HT-29 (cell line): ENCODE measurements around the gene SPEG. TPM values are rescaled to one million over a fixed set of nuclear protein-coding genes. Genes with fewer than 3 reads are reported as not detected.

Experiments
- DNase-seq: peaks from one replicate; pipeline ENCODE4 v3.0.0-alpha.2; 2015; ENCODE audit warnings: low spot score
- total RNA-seq: library from RNA; depleted of rRNA; stranded (reverse); fragments of >200 nt; shearing (Covaris generic); gene quantifications from 2 replicates; pipeline ENCODE4 v1.2.3, GENCODE V29; 2014

The SPEG gene
- total RNA-seq, 1 experiment from 2014 or later = 8.3 TPM

DNA sequence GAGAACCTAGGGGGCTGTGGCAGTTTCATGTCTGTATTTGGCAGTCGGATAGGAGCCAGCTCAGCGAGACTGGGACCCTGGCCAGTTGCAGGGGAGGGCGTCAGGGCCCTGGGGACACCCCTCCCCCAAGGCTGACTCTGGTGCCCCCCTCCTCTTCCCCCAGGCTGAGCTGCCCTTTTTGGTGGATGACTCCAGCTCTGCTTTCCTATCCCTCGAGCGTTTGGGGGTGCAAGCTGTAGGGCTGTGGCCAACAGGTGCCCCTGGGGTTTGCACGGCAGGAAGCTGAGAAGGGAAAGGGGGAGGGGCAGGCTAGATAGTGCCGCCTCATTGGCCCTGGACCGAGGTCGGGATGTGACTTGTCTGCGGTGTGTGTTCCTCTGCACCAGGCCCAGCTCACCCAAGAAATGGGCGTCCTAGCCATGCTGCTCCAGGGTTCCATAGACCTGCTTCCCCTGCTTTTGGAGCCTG is 26.4 kb downstream of the SPEG start:
- no peak for DNase-seq

DNA sequence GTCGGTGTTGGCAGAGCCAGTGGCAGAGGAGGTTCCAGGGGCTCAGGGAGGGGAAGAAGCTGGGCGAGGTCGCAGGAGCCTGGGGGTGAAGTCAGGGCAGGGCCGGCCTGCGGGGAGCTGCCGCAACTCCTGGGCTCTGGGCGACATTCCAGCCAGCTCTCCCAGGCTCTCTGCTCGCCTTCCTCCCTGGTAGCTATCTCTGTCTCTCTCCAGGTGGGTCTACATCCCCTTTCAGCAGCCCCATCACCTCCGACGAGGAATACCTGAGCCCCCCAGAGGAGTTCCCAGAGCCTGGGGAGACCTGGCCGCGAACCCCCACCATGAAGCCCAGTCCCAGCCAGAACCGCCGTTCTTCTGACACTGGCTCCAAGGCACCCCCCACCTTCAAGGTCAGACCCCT is 27.0 kb downstream of the SPEG start:
- no peak for DNase-seq

DNA sequence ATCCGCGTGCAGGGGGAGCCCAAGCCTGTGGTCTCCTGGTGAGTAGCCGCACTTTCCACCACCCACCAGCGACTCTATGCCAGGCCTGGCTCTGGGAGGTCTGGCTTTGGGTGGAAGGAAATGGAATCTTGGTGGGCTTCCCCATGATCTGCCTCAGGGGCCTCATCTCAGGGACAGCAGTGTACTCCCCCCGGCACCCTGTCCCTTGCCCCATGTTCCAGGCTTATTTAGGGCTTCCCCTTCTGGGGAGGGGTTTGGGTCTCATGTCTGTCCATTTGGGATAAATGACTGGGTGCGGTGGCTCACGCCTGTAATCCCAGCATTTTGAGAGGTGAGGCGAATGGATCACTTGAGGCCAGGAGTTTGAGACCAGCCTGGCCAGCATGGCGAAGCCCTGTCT is 27.7 kb downstream of the SPEG start:
- DNase-seq = no peak

DNA sequence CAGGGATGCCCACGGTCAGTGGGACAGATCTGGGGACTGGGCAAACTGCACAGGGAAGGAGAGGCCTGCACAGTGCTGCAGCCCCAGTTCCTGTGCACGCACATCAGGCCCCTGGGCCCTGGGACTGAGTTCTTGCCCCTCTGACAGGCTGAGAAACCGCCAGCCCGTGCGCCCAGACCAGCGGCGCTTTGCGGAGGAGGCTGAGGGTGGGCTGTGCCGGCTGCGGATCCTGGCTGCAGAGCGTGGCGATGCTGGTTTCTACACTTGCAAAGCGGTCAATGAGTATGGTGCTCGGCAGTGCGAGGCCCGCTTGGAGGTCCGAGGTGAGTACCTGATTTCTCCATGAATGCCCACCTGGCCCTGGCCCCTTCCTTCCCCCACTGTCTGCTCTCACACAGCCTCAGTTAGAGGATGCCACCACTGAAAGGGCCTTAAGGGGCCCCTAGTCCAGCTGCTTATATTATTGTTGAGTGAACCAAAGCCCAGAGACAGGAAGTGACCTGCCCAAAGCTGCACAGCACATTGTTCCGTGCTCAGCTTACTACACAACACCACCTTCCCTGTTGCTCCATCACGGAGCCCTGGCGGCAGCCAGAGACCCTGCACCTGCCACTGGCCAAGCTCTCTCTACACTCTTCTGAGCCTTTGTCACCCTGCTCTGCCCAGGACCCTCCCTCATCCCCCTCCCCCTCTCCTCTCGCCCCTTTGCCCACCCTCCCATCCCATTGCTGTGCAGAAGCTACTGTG is 29.8 kb downstream of the SPEG start:
- DNase-seq = no peak

DNA sequence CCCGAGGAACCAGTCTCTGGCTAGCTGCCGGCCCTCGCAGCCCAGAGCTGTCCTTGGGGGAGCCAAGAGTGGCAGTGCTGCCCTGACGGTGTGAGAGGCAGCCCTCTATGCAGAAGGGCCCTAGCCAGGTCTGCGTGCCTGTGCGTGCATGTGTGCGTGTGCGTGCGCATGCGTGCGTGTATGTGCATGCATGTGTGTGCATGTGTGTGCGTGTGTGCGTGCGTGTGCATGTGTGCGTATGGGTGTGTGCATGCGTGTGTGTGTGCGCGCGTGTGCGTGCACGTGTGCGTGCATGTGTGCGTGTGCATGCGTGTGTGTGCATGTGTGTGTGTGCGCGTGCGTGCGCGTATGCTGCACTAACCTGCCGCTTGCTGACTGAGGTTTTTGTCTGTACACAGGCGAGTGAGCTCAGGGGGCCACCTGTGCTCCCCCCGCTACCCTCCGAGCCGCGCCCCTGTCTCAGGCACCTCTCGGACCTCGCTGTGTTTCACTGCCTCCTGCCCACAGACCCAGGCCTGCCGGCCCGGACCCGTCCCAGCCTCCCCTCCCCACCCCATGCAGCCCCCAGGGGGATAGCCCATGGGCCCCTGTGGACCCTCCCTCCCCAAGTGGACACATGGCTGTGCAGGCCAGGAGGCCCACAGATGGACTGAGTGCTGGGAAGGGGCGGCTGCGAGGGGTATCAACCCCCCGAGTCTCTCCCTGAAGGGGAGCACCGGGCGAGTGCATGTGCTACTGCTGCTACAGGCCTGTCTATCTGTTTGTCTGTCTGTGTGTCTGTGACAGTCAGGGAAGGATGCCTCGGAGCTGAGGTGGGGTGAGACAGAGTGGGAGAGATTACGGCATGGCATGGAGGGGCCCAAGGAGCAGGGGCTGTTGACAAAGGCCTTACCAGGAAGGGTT is 31.3 kb downstream of the SPEG start:
- no peak for DNase-seq

DNA sequence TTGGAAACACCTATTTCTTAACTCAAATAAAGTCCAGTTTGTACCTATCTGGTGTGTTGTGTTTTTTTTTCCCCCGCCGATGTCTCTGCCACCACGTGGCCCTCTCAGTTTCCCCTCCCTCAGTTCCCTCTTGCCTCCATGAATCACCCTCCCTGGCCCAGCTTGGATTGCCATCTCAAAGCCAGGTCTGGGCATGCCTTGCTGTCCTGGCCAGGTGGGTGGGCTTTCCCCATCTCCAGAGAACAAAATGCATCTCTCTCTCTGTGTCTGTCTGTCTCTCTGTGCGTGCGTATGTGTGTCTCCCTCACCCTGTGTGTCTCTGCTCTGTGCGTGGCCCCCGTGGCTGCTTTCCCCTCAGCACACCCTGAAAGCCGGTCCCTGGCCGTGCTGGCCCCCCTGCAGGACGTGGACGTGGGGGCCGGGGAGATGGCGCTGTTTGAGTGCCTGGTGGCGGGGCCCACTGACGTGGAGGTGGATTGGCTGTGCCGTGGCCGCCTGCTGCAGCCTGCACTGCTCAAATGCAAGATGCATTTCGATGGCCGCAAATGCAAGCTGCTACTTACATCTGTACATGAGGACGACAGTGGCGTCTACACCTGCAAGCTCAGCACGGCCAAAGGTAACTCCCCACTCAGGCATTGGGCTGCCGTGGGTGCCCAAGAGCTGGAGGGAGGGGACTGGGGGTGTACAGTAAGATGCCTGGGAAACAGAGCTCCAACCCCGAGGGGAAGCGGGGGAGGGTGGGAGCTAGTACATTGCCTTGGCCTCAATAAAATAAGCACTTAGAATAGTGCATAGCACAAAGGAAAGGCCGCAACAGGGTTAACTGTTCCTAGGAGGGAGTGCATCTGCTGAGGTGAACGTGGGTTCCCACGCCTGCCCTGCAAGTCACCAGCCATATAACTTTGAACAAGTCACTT is 32.4 kb downstream of the SPEG start:
- DNase-seq = no peak

DNA sequence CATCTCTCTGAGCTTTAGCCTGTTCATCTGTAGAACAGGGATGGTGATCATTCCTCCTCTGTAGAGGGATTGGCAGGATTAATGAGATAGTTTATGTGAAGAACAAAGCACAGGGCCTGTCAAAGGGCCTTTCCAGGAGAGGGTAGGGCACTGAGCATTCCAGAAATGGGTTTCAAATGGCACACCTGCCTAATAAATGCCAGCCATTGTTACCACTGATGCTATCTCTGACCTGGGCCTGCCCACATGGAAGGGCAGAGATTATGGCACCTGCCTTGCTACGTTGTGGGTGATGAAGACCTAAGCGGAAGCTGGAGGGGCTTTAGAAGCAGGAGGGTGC is 33.1 kb downstream of the SPEG start:
- DNase-seq = peak; percentile 79

DNA sequence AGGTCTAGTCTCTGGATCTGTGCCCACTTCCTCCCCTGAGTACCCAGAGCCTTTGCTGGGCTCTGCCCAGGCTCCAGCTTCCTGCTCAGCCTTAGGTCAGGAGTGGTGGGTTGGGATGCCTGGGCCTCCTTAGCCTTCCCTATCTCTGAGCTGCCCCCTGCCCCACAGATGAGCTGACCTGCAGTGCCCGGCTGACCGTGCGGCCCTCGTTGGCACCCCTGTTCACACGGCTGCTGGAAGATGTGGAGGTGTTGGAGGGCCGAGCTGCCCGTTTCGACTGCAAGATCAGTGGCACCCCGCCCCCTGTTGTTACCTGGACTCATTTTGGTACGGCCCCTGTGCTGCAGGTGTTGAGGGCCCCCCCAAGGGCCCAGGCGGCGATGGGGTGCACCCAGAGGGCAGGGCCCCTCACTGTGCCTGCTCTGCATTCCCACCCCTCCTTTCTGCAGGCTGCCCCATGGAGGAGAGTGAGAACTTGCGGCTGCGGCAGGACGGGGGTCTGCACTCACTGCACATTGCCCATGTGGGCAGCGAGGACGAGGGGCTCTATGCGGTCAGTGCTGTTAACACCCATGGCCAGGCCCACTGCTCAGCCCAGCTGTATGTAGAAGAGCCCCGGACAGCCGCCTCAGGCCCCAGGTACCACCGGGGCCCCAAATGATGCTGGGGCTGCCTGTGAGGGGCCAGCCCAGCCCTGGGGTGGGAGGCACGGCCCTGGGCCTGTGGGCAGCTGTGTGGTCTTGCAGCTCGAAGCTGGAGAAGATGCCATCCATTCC is 34.0 kb downstream of the SPEG start:
- peak; percentile 62 for DNase-seq

DNA sequence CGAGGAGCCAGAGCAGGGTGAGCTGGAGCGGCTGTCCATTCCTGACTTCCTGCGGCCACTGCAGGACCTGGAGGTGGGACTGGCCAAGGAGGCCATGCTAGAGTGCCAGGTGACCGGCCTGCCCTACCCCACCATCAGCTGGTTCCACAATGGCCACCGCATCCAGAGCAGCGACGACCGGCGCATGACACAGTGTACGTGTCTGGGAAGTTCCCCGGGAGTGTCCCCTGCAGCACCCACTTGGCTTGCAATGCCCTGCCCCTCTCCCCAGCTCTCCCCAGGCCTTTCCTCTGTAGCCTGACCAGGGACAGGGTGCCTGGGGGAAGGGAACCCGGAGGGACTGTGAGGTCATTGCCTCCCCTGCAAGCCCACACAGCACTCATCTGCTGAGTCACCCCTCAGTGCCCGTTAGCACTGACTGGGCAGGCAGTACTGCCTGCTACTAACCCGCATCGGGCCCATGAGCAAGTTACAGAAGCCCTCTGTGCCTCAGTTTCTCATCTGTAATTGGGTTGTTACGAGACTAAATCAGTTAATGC is 34.6 kb downstream of the SPEG start:
- no peak for DNase-seq

DNA sequence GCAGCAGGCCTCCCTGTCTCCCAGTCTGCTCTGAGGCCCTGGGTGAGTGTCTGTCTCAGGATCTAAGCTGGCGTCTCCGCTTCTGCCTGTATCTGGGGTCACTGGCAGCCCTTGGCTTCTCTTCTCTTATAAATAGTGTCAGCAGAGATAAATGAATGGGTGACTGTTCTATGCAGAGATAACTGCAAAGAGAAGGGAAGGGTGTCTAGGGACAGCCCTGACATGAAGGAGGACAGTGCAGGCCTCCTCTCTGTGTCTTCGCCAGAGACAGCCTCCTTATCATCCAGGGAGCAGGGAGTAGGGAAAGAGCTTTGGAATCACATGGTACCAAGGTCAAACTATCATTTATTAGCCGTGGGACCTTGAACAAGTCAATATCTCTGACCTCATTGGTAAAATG is 35.8 kb downstream of the SPEG start:
- DNase-seq = no peak

DNA sequence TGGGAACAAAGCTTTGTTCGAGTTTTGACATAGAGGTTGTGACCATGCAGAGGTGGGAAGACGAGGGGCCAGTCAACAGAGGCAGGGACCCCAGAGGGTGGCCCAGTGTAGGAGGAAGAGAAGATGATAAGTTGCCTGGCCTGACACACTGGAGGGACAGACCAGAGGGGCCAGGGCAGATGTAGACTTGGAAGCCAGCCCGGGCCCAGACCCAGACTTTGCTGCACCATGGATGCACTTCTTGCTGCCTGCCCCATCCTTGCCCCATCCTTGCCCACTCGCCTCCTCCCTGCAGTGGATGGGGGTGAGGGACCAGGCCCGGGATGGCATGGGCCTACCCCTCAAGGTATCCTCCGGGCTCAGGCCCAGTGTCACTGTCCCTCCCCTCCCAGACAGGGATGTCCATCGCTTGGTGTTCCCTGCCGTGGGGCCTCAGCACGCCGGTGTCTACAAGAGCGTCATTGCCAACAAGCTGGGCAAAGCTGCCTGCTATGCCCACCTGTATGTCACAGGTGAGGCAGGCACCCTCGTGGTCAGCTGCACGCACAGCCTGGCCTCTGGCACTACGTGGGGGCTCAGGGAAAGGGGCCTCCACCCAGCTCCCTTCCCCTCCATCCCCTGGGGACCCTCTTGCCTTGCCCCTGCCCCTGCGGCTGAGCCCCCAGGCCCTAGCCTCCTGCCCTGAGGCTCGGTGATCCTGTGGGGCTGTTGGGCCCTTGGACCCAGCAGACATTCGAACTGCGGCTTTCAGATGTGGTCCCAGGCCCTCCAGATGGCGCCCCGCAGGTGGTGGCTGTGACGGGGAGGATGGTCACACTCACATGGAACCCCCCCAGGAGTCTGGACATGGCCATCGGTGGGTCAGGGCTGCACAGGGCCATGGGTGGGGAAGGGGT is 37.1 kb downstream of the SPEG start:
- no peak for DNase-seq

DNA sequence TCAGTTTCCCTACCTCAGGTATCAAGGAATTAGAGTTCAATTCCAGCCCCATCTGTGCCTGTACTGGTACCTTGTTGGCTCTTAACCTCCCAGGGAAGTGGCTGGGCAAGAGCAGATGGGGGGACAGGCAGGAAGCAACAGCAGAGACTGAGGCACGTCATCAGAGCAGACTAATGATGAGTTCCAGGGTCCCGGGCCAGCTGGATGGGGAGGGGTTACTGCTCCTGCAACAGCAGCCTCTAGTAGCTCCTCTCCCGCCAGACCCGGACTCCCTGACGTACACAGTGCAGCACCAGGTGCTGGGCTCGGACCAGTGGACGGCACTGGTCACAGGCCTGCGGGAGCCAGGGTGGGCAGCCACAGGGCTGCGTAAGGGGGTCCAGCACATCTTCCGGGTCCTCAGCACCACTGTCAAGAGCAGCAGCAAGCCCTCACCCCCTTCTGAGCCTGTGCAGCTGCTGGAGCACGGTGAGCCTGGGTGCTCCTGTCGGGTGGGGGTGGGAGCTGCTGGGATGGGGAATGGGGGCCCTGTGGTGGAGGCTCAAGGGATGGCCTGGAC is 38.1 kb downstream of the SPEG start:
- DNase-seq = no peak

DNA sequence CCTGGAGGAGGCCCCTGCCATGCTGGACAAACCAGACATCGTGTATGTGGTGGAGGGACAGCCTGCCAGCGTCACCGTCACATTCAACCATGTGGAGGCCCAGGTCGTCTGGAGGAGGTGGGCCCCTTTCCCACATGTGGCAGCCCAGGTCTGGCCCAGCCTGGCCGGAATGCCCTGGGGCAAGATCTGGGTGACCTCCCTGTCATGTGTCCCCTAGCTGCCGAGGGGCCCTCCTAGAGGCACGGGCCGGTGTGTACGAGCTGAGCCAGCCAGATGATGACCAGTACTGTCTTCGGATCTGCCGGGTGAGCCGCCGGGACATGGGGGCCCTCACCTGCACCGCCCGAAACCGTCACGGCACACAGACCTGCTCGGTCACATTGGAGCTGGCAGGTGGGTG is 38.9 kb downstream of the SPEG start:
- no peak for DNase-seq

DNA sequence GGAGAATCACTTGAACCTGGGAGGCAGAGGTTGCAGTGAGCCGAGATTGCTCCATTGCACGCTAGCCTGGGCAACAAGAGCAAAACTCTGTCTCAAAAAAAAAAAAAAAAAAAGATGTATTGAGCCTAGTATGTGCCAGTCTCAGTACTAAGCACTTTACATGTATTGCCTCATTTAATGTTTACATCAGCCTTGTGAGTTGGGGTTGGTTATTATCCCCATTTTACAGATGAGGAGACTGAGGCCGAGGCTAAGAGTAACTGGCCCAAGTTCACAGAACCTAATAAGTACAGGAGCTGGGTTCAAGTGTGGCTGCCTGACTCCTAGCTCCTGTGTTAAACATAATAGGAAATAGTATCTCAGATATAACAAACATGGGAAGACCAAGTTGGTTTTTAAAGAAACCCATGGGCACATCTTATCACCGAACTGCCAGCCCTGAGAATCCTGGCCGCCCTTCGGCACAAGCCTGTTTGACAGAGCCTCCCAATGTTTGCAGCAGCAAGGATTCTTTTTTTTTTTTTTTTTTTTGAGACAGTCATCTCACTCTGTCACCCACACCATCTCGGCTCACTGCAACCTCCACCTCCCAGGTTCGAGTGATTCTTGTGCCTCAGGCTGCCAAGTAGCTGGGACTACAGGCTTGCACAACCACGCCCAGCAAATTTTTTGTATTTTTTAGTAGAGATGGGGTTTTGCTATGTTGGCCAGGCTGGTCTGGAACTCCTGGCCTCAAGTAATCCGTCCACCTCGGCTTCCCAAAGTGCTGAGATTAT is 39.8 kb downstream of the SPEG start:
- DNase-seq = no peak

DNA sequence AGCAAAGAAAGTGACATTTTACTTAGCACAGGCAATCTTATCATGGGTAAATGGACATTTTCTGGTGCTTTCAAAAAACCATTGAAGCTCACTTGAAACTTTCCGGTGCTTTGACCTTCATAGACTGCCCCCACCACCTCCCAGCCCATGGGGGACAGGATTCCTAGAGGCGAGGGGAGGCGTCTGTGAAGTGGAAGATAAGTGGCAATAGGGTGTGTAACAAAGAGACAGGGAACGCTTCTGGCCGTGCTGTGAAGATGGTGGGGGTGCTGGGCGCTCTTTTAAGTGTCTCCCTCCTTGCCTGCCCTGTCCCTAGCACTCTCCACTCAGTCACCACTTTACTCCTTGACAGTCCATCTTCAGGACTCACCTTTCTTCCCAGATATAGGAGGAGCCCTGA is 40.6 kb downstream of the SPEG start:
- DNase-seq = no peak

DNA sequence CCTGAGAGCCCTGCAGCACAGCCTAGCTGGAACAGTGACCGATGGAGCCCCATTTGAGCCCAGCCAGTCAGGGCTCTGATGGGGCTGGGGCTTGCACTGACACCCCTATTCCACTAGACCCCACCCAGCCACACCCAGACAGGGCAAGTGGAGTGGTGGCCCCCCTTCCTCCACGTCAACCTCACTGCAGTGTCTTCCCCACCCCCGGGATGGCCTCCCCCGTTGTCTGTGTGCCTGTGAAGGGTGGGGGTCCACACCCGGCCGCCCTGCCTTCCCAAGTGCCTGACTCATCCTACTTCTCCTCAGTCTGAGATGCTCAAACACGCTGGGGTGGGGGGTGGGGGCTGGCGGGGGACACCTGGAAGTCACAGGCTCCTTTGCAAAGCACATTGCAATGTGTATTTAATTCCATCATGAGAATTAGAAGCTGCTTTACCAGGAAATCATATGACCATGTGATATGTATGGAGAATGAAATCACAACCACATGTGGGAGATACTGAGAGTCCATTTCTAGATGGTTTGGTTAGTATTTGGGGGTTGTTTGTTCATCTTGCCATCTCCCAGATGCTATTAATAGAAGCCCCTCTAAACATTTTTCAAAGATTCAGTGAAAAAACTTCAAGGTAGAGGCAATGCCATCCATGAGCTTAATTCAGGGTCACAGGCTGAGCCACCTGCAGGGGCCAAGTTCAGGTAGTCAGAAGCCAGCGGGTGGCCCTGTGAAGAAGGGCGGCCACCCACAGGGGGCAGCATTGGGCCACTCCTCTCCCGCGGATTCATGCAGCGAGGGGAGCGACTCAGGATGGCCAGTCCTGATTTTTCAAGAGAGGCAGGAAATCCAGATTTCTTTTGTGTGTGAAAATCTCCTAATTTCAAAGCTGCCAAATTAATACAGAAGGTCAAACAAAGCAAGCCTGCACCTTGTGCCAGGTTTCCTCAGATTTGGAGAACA is 41.3 kb downstream of the SPEG start:
- DNase-seq = peak; percentile 83

DNA sequence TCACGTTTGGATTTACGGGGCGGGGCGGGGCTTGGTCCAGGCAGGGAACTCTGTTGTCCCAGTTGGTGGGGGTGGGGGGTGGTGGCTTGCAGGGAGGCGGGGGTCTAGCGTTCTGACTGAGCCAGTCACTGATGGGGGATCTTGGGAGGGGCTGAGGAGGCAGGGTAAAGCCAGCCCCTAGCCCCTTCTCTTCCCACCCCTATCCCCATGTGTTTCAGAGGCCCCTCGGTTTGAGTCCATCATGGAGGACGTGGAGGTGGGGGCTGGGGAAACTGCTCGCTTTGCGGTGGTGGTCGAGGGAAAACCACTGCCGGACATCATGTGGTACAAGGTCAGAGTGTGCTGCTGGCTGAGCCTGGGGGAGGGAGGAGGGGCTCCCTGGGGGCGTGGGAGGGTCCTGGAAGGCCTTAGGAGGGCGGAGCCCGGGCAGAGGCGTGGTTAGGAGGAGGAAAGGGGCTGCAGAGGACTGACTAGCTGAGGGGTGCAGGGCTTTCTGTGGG is 42.1 kb downstream of the SPEG start:
- DNase-seq = no peak
